Transverse colon (tissue), 4 donors: Measurements from ENCODE around the gene TAS2R60. TPM values are rescaled to one million over a fixed set of nuclear protein-coding genes. Genes with fewer than 3 reads are reported as not detected.
A peak's percentile ranks its signal among the peaks of the same experiment; 100 is the strongest.

Experiments
- DNase-seq: peaks from one replicate; pipeline ENCODE4 v3.0.0-alpha.2; 2019
- H3K27ac ChIP-seq, 4 donors: fragments of 200-600 bp; sonication (generic); 2 replicates each; pipeline ENCODE4 v1.5.1; 2016 to 2018; ENCODE audit warnings: inconsistent platforms in 4 of 4
- H3K27me3 ChIP-seq: fragments of 200-600 bp; sonication (generic); 2 replicates; pipeline ENCODE4 v1.5.1; 2017; ENCODE audit warnings: inconsistent platforms
- H3K36me3 ChIP-seq, 4 donors: fragments of 200-600 bp; sonication (generic); 2 replicates each; pipeline ENCODE4 v1.5.1; 2017 to 2019; ENCODE audit warnings: inconsistent platforms in 4 of 4
- H3K4me1 ChIP-seq, 4 donors: fragments of 200-600 bp; sonication (generic); 2 replicates each; pipeline ENCODE4 v1.5.1; 2017 to 2020; ENCODE audit warnings: inconsistent platforms in 4 of 4
- H3K4me3 ChIP-seq, 4 donors: fragments of 200-600 bp; sonication (generic); 1 replicate in 1 of 4; 2 replicates in 3 of 4; pipeline versions ENCODE4 v1.5.1 to v1.6.1; 2017 to 2019; ENCODE audit warnings: inconsistent platforms in 4 of 4
- H3K9me3 ChIP-seq, 2 donors: fragments of 200-600 bp; sonication (generic); 2 replicates each; pipeline ENCODE4 v1.5.1; 2017 to 2019; ENCODE audit warnings: inconsistent platforms in 2 of 2
- EP300 ChIP-seq: sonication (generic); formaldehyde crosslinking; IDR thresholded peaks from one replicate; pipeline ENCODE4 v1.6.1; 2017; ENCODE audit warnings: antibody characterized with exemption, low read depth
- POLR2A ChIP-seq: fragments of 450-650 bp; IDR thresholded peaks from one replicate; pipeline ENCODE4 v1.6.1; 2016; ENCODE audit warnings: antibody characterized with exemption, mild to moderate bottlenecking, moderate library complexity
- POLR2AphosphoS5 ChIP-seq, 3 donors: sonication (generic); formaldehyde crosslinking; IDR thresholded peaks; one replicate each; pipeline ENCODE4 v1.6.1; 2016; ENCODE audit warnings: antibody characterized with exemption in 3 of 3
- WGBS, 2 donors: methylation state at CpG; one replicate each; pipeline ENCODE4 v1.1.5; 2018; ENCODE audit warnings: low coverage in 1 of 2; 5-methylcytosine and 5-hydroxymethylcytosine counted together
- in situ Hi-C, 4 donors: fragments of 200-750 bp; cut with MboI; loops; one replicate each; pipeline versions ENCODE4 v1.15.0 to v1.15.1; 2017; ENCODE audit warnings: low sequenced_read_pairs in 3 of 4, low pct_ligation_motif_present in 1 of 4, low pct_unique_long_range_greater_than_20kb in 1 of 4
- intact Hi-C: fragments of 100-400 bp; cut with DNase I; formaldehyde crosslinking; loops from one replicate; pipeline ENCODE4 v1.15.1; 2023; ENCODE audit warnings: low total_unique reads
- total RNA-seq, 4 donors: library from RNA; depleted of rRNA; stranded (reverse); fragments of >200 nt; gene quantifications; one replicate each; pipeline ENCODE4 v1.1.0, GENCODE V29; 2016
- TF ChIP-seq, protein P1 (sequence below), 5 experiments: fragments of 200-600 bp in 3 of 5; fragments of 450-650 bp in 2 of 5; sonication (generic) in 3 of 5; IDR thresholded peaks; 1 replicate in 2 of 5; 2 replicates in 3 of 5; pipeline ENCODE4 v1.5.1; 2016 to 2017; ENCODE audit warnings: antibody characterized with exemption in 5 of 5, inconsistent platforms in 3 of 5, mild to moderate bottlenecking in 2 of 5, moderate library complexity in 1 of 5

Gene TAS2R60
- total RNA-seq, 4 donors from 2014 or later = not detected

GRCh38 chr7:143436325-143436946 is 6.8 kb upstream of the TAS2R60 start:
- H3K4me1 ChIP-seq = peaks cover 0 to 13% (median 6%) of the 10 kb centered on the region in 4 donors
- 80 to 85% methylated on average over 1 to 3 of the region's 3 CpGs for WGBS, 2 donors
- in situ Hi-C loops = loop anchor here in 1 of 4 donors (25.0 kb wide), 1 partner anchor 424 kb away; no protein-coding TSS in a partner anchor
- TF ChIP-seq, protein P1, sequence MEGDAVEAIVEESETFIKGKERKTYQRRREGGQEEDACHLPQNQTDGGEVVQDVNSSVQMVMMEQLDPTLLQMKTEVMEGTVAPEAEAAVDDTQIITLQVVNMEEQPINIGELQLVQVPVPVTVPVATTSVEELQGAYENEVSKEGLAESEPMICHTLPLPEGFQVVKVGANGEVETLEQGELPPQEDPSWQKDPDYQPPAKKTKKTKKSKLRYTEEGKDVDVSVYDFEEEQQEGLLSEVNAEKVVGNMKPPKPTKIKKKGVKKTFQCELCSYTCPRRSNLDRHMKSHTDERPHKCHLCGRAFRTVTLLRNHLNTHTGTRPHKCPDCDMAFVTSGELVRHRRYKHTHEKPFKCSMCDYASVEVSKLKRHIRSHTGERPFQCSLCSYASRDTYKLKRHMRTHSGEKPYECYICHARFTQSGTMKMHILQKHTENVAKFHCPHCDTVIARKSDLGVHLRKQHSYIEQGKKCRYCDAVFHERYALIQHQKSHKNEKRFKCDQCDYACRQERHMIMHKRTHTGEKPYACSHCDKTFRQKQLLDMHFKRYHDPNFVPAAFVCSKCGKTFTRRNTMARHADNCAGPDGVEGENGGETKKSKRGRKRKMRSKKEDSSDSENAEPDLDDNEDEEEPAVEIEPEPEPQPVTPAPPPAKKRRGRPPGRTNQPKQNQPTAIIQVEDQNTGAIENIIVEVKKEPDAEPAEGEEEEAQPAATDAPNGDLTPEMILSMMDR (IDR thresholded peaks at IDR 0.05) = no peak
- TF ChIP-seq POLR2AphosphoS5 (IDR thresholded peaks at IDR 0.05) = no peak
- TF ChIP-seq EP300 = no peak
- TF ChIP-seq POLR2A = no peak
- H3K36me3 ChIP-seq = no peaks in the 10 kb centered on the region
- intact Hi-C loops = no loop called here
- H3K9me3 ChIP-seq = no peaks in the 10 kb centered on the region
- H3K27me3 ChIP-seq = no peaks in the 10 kb centered on the region
- no peak for DNase-seq
- H3K27ac ChIP-seq = no peak overlapping the region
- no peak overlapping the region for H3K4me3 ChIP-seq

DNA sequence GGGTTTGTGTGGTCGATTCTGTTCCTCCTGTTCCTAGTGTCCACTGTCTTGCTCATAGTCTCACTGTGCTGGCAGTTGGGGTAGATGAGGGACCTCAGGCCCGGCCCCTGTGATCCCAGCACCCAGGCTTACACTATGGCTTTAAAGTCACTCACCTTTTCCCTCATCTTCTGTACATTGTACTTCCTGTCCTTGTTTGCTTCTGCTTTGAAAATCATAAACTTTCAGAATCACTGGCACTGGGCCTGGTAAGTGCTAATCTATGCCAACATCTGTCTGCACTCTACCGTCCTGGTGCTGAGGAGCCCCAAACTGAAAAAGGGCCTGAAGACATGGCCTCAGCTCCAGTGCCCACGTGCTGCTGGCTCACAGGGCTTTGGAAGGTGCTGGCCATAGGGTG is 5.7 kb upstream of the TAS2R60 start:
- Histone ChIP-seq H3K27ac (peak overlapping the region in 3 of 4 donors; percentile 18 to 60 (median 52)), H3K36me3 (no peaks in the 10 kb centered on the region), H3K4me1 (peaks cover 0 to 13% (median 6%) of the 10 kb centered on the region in 4 donors), H3K27me3 (no peaks in the 10 kb centered on the region), H3K9me3 (no peaks in the 10 kb centered on the region), H3K4me3 (no peak overlapping the region)
- DNase-seq = peak; percentile 37
- in situ Hi-C loops (loop anchor here in 1 of 4 donors (25.0 kb wide), 1 partner anchor 425 kb away; no protein-coding TSS in a partner anchor), intact Hi-C loops (no loop called here)
- TF ChIP-seq, protein P1 (IDR thresholded peaks at IDR 0.05) = no peak
- TF ChIP-seq POLR2AphosphoS5 (IDR thresholded peaks at IDR 0.05) = no peak
- TF ChIP-seq EP300 = no peak
- no peak for TF ChIP-seq POLR2A
- WGBS, 2 donors = 30 to 34% methylated on average over 3 to 4 of the region's 4 CpGs

- DNase-seq = no peak
- in situ Hi-C loops (loop anchor here in 1 of 4 donors (25.0 kb wide), 1 partner anchor 428 kb away; no protein-coding TSS in a partner anchor), intact Hi-C loops (no loop called here)
- Histone ChIP-seq H3K9me3 (no peaks in the 10 kb centered on the region), H3K4me3 (no peak overlapping the region), H3K27ac (no peak overlapping the region), H3K36me3 (no peaks in the 10 kb centered on the region), H3K27me3 (no peaks in the 10 kb centered on the region), H3K4me1 (peaks cover 0 to 13% (median 6%) of the 10 kb centered on the region in 4 donors)
- no peak for TF ChIP-seq POLR2A
- TF ChIP-seq POLR2AphosphoS5 (IDR thresholded peaks at IDR 0.05) = no peak
- TF ChIP-seq, protein P1 (IDR thresholded peaks at IDR 0.05) = no peak
- no peak for TF ChIP-seq EP300
- WGBS, 2 donors = 86 to 91% methylated on average over 2 of the region's 2 CpGs
Observed at GRCh38 chr7:143439866-143440265, 3.4 kb upstream of the TAS2R60 start.

- WGBS, 2 donors = 89 to 92% methylated on average over 6 of the region's 6 CpGs
- no peaks in the 10 kb centered on the region for H3K4me1 ChIP-seq
- H3K9me3 ChIP-seq = no peaks in the 10 kb centered on the region
- no peaks in the 10 kb centered on the region for H3K27me3 ChIP-seq
- no peak overlapping the region for H3K4me3 ChIP-seq
- intact Hi-C loops (no loop called here), in situ Hi-C loops (loop anchor here in 1 of 4 donors (25.0 kb wide), 1 partner anchor 432 kb away; no protein-coding TSS in a partner anchor)
- TF ChIP-seq, protein P1 (IDR thresholded peaks at IDR 0.05) = no peak
- TF ChIP-seq POLR2AphosphoS5 (IDR thresholded peaks at IDR 0.05) (no peak), POLR2A (no peak), EP300 (no peak)
- no peak for DNase-seq
- no peaks in the 10 kb centered on the region for H3K36me3 ChIP-seq
- no peak overlapping the region for H3K27ac ChIP-seq
Observed at GRCh38 chr7:143444063-143444782, 970 bp downstream of the TAS2R60 start.
